ENCODE results near the gene SGSH.
"Not testable (repeated sequence)": the region's sequence is repeated elsewhere in the genome, so short reads cannot be mapped to it uniquely, and the experiment has no call there.

The SGSH gene

GRCh38 chr17:80252871-80253270, 32.7 kb upstream of the SGSH start:
- DNase-seq = peak; percentile 81

GRCh38 chr17:80251966-80252365, 31.8 kb upstream of the SGSH start:
- DNase-seq = no peak

GRCh38 chr17:80248894-80249710, 29.0 kb upstream of the SGSH start:
- no peak for DNase-seq

GRCh38 chr17:80248001-80248893, 28.1 kb upstream of the SGSH start:
- DNase-seq = no peak

GRCh38 chr17:80247561-80247960, 27.4 kb upstream of the SGSH start:
- no peak for DNase-seq

GRCh38 chr17:80246726-80247125, 26.6 kb upstream of the SGSH start:
- no peak for DNase-seq

GRCh38 chr17:80246266-80246681, 26.1 kb upstream of the SGSH start:
- no peak for DNase-seq

GRCh38 chr17:80245566-80246265, 25.6 kb upstream of the SGSH start:
- DNase-seq = no peak

- DNase-seq = no peak
Measured at GRCh38 chr17:80244871-80245509, 24.9 kb upstream of the SGSH start.

GRCh38 chr17:80244448-80244847, 24.3 kb upstream of the SGSH start:
- DNase-seq = not testable (repeated sequence)

GRCh38 chr17:80243526-80244433, 23.6 kb upstream of the SGSH start:
- no peak for DNase-seq

- no peak for DNase-seq
Measured at GRCh38 chr17:80242505-80242904, 22.4 kb upstream of the SGSH start.

GRCh38 chr17:80237386-80237785, 17.3 kb upstream of the SGSH start:
- no peak for DNase-seq

GRCh38 chr17:80236911-80237310, 16.8 kb upstream of the SGSH start:
- DNase-seq = no peak

- DNase-seq = no peak
Measured at GRCh38 chr17:80233202-80233601, 13.1 kb upstream of the SGSH start.

- no peak for DNase-seq
Measured at GRCh38 chr17:80232438-80232837, 12.3 kb upstream of the SGSH start.

- no peak for DNase-seq
Measured at GRCh38 chr17:80229011-80229410, 8.9 kb upstream of the SGSH start.

GRCh38 chr17:80228477-80228876, 8.3 kb upstream of the SGSH start:
- DNase-seq = no peak

GRCh38 chr17:80227666-80228065, 7.5 kb upstream of the SGSH start:
- DNase-seq = no peak

- DNase-seq = no peak
Measured at GRCh38 chr17:80227156-80227555, 7.0 kb upstream of the SGSH start.

- DNase-seq = no peak
Measured at GRCh38 chr17:80225230-80225629, 5.1 kb upstream of the SGSH start.

GRCh38 chr17:80224683-80225082, 4.5 kb upstream of the SGSH start:
- DNase-seq = no peak
